Measurements from ENCODE around the gene PDE2A.

DNA sequence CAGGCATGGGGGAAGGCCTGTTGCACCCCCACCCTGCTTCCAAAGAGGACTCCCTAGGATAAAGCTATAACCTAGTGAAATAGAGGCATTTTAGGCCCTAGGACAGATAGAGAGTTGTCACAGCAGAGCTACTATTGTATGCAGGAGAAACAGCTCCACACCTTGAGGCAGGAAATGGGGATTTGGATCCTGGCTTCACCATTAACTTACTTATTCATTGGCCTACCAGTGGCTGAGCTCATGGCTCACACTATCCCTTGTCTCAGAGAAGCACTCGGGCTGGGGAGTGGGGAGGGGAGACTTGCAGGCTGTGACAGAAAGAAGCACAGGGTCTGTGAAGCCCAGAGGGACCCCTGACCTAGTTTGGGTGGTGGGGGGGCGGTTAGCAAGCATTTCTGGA, 999 bp upstream of the PDE2A start:
- TF ChIP-seq, protein P1, sequence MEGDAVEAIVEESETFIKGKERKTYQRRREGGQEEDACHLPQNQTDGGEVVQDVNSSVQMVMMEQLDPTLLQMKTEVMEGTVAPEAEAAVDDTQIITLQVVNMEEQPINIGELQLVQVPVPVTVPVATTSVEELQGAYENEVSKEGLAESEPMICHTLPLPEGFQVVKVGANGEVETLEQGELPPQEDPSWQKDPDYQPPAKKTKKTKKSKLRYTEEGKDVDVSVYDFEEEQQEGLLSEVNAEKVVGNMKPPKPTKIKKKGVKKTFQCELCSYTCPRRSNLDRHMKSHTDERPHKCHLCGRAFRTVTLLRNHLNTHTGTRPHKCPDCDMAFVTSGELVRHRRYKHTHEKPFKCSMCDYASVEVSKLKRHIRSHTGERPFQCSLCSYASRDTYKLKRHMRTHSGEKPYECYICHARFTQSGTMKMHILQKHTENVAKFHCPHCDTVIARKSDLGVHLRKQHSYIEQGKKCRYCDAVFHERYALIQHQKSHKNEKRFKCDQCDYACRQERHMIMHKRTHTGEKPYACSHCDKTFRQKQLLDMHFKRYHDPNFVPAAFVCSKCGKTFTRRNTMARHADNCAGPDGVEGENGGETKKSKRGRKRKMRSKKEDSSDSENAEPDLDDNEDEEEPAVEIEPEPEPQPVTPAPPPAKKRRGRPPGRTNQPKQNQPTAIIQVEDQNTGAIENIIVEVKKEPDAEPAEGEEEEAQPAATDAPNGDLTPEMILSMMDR (conservative IDR thresholded peaks at IDR 0.05) = no peak
- TF ChIP-seq EZH2 (IDR thresholded peaks at IDR 0.05; ENCODE audit: low read depth) = no peak

All from PC-9 (cell line).